ENCODE data around the gene MAGI1.

The MAGI1 gene

DNA sequence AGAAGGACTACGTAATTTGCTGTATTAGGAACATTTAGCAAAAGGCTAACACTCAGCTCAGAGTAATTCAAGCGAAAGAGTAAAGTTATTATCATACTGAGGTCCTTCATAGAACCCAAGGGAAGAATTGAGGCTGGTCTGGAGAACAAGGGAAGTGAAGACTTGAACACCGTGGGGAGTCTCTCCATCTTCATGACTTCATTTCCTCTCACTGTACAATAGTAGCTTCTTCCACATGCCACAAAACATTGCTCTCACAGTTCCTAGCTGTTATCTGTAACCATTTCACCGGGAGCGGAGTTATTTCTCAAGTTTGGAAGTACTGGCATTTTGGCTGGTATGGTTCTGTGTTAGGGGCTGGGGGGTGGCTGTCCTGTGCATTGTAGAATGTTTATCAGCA, 69.7 kb downstream of the MAGI1 start:
- no peak for DNase-seq

DNA sequence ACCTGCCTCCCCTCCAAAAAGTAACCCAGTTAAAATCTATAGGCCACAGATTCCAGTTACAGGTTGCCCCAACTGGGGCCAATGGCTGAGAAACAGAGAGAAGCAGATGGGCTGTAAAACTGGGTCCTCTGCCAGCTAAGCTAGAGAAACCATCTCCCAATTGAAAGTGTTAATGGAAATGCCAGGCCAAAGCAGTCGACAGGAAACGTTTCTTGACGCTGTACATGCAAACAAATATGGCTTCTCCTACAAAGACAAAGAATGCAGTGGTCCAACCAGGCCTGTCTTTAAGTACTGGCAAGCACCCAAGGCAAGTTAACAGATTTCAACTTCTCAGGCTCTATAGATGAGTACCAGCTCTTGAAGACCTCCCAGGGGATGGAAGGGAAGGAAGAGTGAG, 71.3 kb downstream of the MAGI1 start:
- no peak for DNase-seq

DNA sequence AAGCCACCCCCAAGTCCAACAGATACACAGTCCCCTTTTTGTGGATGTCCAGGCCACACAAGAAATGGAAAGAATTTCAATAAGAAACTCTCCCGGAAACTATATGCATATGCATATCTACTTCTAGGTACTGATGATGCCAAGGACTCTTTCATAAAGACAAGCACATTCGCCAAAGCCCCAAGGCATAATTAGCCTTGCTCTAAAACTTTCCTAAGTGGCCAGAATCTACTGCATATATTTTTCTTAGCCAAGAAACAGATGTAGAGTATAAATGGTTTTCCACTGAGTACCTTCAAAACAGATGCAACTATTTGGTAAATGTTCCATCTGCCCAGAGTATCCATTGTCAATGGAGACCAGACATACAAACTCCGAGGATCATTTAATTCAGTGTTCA, 73.9 kb downstream of the MAGI1 start:
- DNase-seq = no peak

DNA sequence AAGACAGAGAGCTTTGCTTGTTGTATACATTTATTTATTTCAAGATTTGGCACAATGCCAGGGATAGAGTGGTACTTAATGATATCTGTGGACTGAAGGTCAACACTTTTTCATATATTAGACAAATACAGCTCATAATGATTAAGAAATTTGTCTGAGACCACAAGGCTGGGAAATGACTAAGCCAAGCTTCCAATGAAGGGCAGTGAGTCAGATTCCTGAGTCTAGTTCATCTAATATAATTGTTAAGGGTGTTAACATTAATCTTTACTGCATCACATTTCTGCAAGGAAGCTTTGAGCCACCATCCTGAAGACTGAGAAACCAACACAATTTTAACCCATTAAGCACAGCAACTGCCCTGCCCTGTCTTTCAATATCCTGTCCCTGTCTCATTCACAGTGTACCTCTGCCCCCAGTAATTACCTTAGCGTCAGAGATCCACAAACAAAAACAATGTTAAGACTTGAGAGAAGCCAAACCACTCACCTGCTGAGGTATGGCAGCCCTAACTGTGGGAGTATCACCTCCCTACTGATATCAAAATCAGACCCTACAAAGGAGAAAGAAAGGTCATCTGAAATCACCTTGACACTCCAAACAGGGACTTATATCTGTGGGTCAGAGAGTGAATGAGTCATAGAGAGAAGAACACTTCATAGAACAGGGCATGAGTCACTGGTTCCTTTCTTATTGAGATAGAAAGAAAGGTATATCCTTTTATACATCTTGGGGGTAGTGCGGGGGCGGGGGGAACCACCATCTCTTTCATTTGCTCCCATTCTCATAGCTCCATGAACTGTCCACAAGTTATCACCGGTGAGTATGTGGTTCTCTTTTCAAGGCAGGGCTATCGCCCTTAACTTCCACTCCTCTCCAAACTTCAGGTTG, 74.7 kb downstream of the MAGI1 start:
- DNase-seq = no peak

DNA sequence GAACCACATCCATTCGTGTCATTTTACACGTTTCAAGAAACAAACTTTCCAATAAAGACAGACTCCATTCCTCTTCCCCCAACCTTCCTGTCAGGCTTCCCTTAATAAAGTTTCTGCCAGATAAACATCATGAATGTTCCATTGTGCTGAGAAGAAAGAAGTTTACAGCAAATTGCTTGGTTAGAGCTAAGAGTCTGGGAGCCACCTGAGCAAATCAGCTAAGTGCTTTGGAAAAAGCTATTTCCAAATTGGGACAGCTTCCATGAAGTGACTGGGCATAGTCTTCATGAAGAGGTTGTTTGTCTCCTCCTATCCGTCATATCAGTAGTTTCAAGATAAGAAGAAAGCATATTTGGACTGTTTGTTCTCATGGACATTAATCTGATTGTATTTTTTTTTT, 77.0 kb downstream of the MAGI1 start:
- DNase-seq = no peak

DNA sequence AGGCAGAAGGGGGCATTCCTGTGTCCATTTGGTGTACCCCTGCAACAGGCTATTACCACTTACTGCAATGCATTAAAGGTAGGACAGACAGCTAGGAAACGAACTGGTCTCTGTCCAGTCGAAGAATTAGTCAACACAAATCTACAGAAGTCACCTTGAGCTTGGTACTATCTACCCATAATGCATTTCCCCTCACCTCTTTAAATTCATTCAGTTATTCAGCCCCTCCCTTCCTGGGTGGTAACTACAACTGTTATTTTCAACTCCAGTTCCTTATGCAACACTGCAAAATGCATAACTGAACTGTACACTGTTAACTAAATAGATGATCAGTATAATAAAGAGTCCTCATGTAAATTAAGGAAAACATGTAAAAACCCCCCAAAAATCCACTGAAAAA, 77.6 kb downstream of the MAGI1 start:
- no peak for DNase-seq

DNA sequence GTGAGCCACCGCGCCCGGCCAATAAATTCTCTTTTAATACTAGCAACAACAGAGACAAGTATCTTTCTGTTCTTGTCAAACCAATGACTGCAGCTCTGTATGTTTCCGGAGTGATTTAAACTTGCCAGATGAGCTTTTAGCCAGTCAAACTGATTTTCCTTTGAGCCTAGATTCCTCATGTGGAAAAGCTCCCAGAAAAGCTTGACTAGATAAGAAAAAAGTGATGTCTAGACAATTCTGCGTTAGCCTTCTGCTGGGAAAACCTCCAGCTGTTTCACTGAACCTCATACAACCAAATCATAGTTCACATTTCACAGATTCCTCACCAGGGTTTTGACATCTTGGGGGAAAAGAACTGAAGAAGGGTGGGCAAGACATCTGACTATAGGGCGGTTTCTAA, 78.6 kb downstream of the MAGI1 start:
- no peak for DNase-seq

DNA sequence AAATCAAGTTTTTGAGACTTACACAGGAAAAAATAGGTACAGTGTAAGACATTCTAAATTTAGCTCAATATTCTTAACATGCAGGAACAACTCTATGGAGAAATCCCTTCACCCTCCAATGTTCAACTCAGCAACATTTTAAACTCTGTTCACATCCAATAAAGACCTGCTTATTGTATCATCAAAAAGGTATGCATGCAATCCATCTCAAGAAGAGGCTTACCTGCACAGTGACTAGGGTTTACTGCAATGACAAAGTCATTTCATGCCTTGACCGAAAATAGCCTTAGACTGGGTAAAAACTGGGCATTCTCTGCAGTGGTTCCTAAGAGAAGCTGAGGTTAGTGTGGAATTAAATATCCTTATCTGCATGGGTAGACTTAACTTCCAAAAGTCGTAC, 80.5 kb downstream of the MAGI1 start:
- DNase-seq = no peak

DNA sequence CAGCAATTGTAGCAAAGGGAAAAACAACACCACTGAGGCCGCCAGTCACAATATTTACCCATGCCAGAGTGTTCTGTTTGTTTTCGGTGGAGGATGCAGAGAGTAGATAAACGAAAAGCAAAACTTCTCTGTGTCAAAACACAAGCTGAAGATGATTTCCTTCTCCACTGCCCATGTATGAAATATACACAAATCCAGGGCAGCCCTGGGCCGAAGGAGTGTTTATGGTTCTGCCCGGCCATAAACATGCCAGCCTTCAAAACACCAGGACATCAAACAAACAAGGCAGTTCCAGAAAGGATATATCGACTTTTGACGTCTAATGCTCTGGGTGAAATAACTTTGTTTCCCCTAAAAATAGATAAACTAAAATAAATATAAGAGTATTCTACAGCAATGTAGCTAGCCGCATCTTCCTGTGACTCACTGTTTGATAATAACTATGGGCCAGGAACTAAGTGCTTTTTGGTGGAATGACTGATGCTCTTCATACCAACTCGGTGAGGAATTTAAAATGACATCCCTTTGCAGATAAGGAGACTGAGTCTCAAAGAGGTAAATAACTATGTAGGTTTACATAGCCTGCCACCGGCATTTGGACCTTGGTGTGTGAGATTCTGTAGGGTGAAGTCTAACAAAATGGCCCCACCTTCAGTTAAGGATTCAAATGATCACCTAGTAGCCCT, 82.8 kb downstream of the MAGI1 start:
- no peak for DNase-seq

DNA sequence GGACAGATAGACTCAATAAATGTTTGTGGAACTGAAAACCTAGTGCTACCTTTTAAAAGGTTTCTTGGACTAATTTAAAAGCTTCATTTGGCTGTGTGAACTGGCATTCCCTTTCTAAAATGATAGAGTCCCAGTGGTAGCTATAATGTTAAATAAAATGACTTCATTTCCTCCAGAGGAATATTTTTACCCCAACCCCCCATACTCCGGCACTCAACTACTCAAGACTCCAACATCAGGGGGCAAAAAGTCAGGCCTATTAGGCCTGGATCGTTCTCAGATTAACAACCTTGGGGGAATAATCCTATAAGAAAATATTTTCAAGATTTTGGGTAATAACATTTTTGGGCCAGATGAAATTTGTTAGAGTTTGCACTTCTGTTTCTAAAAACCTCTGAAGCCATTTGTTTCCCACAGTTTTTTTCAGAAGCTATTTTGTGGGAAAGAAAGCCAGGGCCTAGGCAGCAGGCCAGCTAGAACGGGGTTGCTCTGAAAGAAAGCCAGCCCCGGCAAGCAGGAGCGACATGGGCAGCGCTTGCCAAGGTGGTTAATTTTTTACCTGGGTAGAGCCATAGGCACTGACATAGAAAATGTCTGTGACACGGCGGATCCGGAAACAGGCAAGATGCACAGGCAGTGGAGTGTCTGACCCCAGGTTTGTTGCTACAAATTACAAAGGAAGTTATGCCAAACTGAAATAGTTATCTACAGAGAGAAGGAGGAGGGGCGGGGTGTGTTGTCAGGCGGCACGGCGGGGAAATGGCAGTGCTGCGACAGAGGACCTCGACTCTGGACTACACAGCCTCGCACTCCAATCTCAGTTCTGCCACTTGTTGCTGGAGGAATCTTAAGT, 84.6 kb downstream of the MAGI1 start:
- DNase-seq = no peak

DNA sequence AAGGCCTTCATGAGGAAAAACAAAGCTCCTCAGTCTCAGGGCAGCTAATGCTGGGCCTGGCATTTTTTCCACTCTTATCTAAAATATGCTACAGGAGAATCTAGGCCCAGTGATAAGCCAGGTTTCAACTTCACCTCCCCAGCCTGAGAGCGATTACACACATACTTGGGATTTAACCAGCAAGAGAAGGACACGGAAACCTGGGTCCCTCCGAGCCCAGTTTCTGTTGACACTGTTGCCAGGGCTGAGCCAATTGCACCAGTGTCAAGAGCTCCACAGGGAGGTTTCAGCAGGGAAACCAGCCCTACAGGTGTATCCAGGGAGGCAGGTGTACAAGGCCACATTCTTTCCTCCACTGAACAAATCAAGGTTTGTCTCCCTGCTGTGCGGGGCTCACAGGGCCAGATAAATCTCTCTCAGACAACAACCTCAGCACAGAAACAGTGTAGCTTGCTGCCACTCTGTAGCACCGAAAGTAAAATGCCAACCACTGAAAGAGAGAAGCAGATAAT, 85.4 kb downstream of the MAGI1 start:
- peak; percentile 66 for DNase-seq

DNA sequence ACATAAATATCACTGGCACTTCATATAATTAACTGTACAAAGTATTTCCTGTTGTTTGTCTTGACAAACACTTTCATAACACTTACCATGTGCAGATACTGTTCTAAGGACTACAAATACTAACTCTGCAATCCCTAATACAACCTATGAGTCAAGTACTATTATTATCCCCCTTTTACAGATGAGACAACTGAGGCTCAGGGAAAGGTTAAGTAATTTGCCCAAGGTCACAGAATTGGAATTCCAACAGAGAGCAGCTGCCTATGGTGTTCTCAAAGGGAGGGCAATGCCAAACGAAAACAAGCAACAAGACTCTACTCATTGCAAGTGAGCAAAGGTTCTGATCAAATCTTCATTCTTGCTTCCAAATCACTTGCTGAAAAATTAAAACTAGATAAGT, 85.9 kb downstream of the MAGI1 start:
- no peak for DNase-seq

DNA sequence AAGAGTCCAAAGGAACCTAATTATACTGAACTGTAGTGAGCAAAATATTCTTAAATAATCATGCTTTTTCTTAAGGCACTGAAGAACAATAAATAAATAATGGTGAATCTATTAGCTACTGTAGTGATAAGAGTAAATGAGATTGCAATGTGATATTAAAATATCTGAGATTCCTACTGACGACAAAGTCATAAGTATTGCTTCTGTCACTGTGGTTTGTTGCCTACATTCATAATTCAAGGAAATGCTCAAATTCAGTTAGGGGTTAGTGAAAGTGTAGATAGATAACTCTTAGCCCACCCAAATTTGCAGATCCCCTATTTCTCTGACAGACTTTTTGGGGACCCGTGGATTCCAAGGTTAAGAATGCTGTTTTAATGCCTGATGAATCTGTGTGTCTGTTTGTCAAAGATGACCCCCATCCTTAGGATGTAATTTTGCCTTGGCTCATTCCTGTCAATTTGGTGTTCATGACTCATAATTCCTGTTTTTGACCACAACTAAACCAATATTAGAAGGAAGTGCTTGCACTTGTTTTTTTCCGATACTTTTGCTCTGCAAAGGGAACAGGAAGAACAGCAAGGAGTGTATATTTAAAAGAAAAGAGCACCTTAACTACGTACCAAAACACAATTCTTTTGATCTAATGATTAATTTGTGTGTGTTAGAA, 86.7 kb downstream of the MAGI1 start:
- DNase-seq = no peak

DNA sequence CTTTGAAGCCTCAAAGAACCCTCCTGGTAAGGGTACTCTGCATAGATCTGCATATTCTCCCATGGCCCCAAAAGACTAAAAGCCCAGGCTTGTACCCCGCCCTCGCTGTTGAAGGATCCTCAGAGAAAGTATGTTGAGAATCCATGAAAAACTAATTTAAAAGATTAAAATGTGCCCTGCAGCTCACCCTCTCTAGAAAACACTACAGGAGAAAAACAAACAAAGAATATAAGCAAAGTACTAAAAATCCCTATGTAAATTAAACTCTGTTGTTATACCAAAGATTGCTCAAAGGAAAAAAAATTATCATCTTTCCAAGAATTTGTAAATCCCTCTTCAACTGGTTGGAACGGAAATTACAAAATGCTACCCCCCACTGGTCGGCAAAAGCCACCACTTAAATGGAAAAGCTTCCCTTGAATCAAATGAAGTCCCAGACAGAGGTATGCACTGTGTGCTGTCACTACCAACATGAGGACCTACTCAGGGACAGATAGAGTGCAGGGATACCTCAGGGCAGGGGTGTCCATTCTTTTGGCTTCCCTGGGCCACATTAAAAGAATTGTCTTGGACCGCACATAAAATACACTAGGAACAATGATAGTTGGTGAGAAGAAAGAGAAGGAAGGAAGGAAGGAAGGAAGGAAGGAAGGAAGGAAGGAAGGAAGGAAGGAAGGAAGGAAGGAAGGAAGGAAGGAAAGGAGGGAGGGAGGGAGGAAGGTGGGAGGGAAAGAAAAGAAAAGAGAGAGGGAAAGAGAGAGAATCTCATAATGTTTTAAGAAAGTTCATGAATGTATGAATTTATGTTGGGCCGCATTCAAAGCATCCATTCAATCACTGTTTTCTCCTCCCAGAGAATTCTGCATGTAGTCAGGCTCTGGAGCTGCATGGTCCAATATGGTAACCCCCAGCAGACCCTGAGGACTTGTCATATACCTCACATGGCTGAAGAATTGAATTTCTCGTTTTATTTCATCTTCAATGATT, 88.1 kb downstream of the MAGI1 start:
- DNase-seq = no peak

DNA sequence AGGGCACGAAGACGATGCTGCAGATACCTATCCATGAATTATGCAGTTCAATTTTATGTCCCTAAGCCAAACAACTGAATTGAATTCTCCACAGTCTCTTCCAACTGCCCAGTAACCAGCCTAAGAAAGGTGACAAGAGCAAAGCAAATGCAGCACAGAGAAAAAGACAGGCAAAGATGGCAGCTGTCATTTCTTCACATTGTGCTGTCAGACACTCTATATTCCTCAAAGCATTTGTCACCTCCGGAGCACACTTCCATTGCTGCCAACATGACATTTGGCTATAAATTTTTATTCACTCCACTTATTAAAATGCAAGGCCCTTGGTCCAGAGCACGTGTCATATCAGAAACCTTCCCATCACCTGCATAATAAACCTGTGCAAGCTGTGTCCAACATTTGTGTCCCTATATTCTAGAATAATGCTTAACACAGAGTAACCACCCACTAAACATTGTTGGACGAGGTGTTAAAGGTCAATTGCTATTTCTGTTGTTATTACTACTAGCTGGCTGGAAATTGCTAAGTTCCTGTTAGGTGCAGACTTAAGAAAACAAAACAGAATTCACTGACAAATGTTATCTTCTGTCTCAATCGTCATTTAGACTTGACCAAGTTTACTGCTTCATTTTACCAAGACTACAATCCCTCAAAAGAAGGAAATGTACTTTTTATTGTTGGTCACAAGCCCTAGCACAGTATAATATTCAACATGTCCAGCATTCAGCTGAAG, 89.7 kb downstream of the MAGI1 start:
- DNase-seq = no peak

DNA sequence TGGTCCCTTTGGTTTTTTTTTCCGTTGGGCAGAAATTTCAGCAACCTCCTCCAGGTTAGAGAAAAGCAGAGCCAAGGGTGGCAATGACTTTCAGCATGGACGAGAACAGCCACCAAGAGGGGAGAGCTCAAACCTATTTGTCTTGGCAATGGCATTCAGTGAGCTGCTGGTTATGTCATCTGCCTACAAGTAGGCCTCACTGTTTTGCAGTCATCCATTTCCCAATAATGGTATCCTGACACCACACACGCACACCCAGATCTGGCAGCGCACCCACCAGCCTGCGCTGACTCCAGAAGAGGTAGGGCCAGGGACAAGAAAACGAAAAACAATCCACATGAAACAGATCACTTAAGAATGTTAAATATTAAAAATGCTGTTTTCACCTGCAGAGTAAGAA, 92.3 kb downstream of the MAGI1 start:
- DNase-seq = no peak

DNA sequence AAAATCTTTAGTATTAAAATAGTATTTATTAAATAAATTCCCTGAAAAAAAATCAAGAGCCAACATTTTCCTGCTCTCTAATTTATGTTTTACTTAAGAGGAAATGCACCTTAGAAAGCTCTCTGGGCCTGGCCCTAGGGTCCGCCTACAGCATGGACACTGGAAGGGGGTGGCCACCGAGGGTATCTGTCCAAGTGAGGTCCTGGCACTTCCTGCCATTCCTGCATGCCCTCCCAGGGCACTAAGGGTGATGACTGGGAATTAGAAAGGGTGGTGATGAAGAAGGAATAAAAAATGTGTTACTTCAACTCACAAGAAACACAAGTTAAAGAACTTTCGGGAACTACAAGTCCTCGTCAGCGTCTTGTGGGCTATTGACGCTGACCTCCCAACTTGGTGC, 92.8 kb downstream of the MAGI1 start:
- DNase-seq = no peak

DNA sequence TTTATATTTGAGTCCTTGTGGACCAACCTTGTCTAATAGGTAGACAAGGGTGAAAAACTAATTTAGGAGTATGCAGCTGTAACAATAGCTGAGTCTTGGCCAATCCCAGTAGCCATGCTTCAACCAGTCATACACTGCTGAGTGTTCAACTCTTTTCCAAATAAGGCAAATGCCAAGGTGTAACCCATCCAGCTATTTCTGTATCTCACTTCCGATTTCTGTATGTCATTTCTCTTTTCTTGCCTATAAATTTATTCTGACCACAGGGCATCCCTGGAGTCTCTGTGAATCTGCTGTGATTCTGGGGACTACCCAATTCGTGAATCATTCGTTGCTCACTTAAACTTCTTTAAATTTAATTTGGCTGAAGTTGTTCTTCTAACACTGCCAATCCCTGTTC, 93.2 kb downstream of the MAGI1 start:
- DNase-seq = no peak

DNA sequence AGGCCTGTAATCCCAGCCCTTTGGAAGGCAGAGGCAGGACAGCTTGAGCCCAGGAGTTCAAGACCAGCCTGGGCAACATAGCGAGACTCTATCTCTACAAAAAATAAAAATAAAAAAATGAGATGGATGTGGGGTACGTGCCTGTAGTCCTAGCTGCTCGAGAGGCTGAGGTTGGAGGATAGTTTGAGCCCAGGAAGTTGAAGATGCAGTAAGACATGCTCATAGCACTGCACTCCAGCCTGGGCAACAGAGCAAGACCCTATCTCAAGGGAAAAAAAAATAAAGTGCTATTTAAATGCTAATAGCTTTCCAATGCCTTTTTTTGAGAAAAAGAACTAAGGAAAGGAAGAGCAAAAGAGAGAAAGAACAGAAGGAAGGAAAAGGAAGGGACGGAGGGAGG, 94.5 kb downstream of the MAGI1 start:
- no peak for DNase-seq

DNA sequence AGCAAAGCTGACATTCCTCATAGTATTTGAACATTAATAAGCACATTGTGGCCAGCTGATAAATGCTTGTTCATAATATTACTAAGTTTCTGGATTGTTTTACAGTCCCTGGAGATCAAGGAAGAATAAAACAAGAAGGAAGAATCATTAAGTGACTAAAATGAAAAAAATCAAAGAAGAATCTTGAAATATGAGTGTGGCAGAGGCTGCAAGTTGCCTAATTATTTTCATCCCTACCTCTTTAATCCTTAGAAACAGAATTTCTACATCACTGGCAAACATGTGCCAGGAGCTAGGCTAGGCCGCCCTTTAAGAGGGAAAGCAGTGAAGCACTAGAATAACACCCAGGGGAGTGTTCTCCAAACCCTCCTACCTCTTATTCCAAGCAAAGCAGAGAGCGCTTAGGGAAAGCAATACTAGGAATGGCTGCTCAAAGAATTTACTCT, 98.9 kb downstream of the MAGI1 start:
- no peak for DNase-seq

DNA sequence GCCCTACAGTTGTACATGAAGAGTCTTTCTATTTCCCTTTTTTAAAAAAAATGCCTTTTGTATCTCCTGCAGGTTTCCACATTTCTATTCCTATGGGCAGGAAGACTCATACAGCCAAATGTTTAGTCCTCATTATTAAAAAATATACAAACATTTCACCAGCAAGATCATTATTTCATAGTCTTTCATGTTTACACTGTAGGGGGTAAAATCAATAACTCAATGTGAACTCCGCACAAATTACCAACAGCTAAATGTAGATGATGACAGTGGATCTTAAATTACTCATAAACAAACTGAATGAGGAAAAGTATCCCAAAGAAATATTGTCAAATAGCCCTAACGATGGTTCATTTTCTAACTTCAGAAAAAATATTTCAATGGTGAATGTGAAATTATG, 99.5 kb downstream of the MAGI1 start:
- DNase-seq = no peak
